Calu3 (cell line): Measurements from ENCODE around the gene PTK6. TPM values are rescaled to one million over a fixed set of nuclear protein-coding genes. Genes with fewer than 3 reads are reported as not detected.

Experiments used
- BruUV-seq: library from RNA; stranded (reverse); fragments of 400-500 nt; replicated peaks from 2 replicates; lab custom pipeline; 2021; lab: Mats Ljungman, UMichigan
- CTCF ChIA-PET: fragments of 300-600 bp; sonication (Branson Sonifier 250); formaldehyde crosslinking; loops from one replicate; lab custom pipeline; 2022; ENCODE audit warnings: antibody characterized with exemption; lab: Charles Lee
- DNase-seq: peaks from one replicate; pipeline ENCODE4 v3.0.0; 2022
- H3K27ac Mint-ChIP-seq: one replicate; pipeline ENCODE4 v1.8.0; 2022; ENCODE audit warnings: mixed read lengths; ENCODE audit not compliant: unreplicated experiment
- H3K27me3 Mint-ChIP-seq: one replicate; pipeline ENCODE4 v1.8.0; 2022; ENCODE audit warnings: mixed read lengths; ENCODE audit not compliant: unreplicated experiment
- H3K36me3 Mint-ChIP-seq: one replicate; pipeline ENCODE4 v1.8.0; 2022; ENCODE audit warnings: mild to moderate bottlenecking, moderate library complexity, mixed read lengths; ENCODE audit not compliant: insufficient read depth, unreplicated experiment
- H3K4me1 Mint-ChIP-seq: one replicate; pipeline ENCODE4 v1.8.0; 2022; ENCODE audit warnings: mild to moderate bottlenecking, low read depth, mixed read lengths; ENCODE audit not compliant: unreplicated experiment
- H3K4me3 Mint-ChIP-seq: one replicate; pipeline ENCODE4 v1.8.0; 2022; ENCODE audit warnings: mild to moderate bottlenecking, low read depth, moderate library complexity, mixed read lengths; ENCODE audit not compliant: unreplicated experiment
- H3K9me3 Mint-ChIP-seq: one replicate; pipeline ENCODE4 v1.8.0; 2022; ENCODE audit warnings: low read depth, mixed read lengths; ENCODE audit not compliant: unreplicated experiment
- intact Hi-C: fragments of 100-400 bp; cut with micrococcal nuclease; formaldehyde crosslinking; loops from one replicate; pipeline ENCODE4 v1.10.0; 2022; ENCODE audit not compliant: unreplicated experiment
- total RNA-seq: library from RNA; stranded (reverse); gene quantifications from 2 replicates; pipeline ENCODE4 v1.2.3, GENCODE V29; 2022
- TF ChIP-seq, protein P1 (sequence below): fragments of 200-600 bp; IDR thresholded peaks from one replicate; pipeline ENCODE4 v1.8.0; 2022; ENCODE audit warnings: antibody characterized with exemption; ENCODE audit not compliant: unreplicated experiment

PTK6 gene
- total RNA-seq, 1 experiment from 2014 or later = 15.9 TPM

DNA sequence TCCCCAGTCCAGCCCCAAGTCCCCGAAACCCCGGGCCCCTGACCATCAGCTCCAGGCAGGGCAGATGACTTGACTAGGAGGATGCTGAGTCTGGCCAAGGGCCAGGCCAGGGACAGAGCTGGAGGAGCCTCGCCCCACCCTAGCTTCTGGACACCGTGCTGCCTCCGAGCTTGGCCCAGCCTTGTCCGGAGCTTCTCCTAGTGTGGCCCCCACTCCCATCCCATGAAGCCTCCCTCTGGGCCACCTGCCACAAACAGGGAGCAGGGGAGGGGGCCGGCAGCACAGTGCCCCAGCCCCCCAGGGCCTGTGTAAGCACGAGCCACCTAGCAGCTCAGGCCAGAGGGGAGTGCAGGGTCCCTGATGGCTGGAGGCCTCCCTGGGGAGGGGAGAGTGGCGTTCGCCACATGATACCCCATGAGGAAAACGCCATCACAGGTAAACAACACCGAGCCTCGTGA lies 43.6 kb downstream of the PTK6 start:
- no peak overlapping the region for H3K4me3 Mint-ChIP-seq
- H3K4me1 Mint-ChIP-seq = no peaks in the 10 kb centered on the region
- no TSS peak for BruUV-seq
- intact Hi-C loops = no loop called here
- CTCF ChIA-PET = interaction anchor here (0.6 to 0.7 kb wide), 2 partner anchors 12 to 15 kb away, joined by 3 to 5 read pairs; no protein-coding TSS in a partner anchor
- H3K27me3 Mint-ChIP-seq = no peaks in the 10 kb centered on the region
- H3K27ac Mint-ChIP-seq = no peak overlapping the region
- no peak for DNase-seq
- peaks cover 7% of the 10 kb centered on the region for H3K9me3 Mint-ChIP-seq
- H3K36me3 Mint-ChIP-seq = peaks cover 77% of the 10 kb centered on the region
- TF ChIP-seq, protein P1, sequence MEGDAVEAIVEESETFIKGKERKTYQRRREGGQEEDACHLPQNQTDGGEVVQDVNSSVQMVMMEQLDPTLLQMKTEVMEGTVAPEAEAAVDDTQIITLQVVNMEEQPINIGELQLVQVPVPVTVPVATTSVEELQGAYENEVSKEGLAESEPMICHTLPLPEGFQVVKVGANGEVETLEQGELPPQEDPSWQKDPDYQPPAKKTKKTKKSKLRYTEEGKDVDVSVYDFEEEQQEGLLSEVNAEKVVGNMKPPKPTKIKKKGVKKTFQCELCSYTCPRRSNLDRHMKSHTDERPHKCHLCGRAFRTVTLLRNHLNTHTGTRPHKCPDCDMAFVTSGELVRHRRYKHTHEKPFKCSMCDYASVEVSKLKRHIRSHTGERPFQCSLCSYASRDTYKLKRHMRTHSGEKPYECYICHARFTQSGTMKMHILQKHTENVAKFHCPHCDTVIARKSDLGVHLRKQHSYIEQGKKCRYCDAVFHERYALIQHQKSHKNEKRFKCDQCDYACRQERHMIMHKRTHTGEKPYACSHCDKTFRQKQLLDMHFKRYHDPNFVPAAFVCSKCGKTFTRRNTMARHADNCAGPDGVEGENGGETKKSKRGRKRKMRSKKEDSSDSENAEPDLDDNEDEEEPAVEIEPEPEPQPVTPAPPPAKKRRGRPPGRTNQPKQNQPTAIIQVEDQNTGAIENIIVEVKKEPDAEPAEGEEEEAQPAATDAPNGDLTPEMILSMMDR = no peak

DNA sequence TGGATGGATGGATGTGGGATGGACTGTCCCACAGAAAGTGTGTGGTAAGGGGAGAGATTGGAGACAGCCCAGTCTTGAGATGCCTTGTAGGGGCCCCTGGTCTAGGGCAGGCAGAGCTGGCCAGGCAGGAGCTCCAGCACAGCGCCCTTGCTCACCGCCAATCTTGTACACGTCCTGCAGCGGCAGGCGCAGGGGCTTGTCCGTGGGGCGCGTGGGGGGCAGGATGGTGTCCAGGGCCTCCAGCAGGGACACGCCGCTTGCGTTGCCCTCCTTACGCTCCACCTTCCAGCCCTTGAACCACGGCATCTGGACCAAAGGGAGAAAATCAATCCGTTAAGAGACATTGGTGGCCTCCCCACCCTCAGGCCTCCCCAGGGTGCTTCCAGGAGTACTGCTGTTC lies 44.2 kb downstream of the PTK6 start:
- intact Hi-C loops = no loop called here
- Mint-ChIP-seq H3K4me1 (no peaks in the 10 kb centered on the region), H3K4me3 (no peak overlapping the region), H3K9me3 (peaks cover 7% of the 10 kb centered on the region), H3K27ac (no peak overlapping the region), H3K27me3 (no peaks in the 10 kb centered on the region), H3K36me3 (peaks cover 73% of the 10 kb centered on the region)
- TF ChIP-seq, protein P1 = no peak
- no peak for DNase-seq
- BruUV-seq = no TSS peak
- CTCF ChIA-PET = interaction anchor here (0.5 to 0.6 kb wide), 3 partner anchors 9 to 131 kb away, joined by 3 to 5 read pairs (median 5); no protein-coding TSS in a partner anchor

GRCh38 chr20:63492518-63492917 lies 44.7 kb downstream of the PTK6 start:
- no TSS peak for BruUV-seq
- TF ChIP-seq, protein P1 = no peak
- DNase-seq = no peak
- H3K4me3 Mint-ChIP-seq = no peak overlapping the region
- H3K27ac Mint-ChIP-seq = no peak overlapping the region
- H3K36me3 Mint-ChIP-seq = peaks cover 70% of the 10 kb centered on the region
- CTCF ChIA-PET = interaction anchor here (0.5 to 0.6 kb wide), 2 partner anchors 9 to 130 kb away, joined by 3 to 5 read pairs; no protein-coding TSS in a partner anchor
- H3K4me1 Mint-ChIP-seq = no peaks in the 10 kb centered on the region
- intact Hi-C loops = no loop called here
- H3K27me3 Mint-ChIP-seq = no peaks in the 10 kb centered on the region
- peaks cover 7% of the 10 kb centered on the region for H3K9me3 Mint-ChIP-seq

DNA sequence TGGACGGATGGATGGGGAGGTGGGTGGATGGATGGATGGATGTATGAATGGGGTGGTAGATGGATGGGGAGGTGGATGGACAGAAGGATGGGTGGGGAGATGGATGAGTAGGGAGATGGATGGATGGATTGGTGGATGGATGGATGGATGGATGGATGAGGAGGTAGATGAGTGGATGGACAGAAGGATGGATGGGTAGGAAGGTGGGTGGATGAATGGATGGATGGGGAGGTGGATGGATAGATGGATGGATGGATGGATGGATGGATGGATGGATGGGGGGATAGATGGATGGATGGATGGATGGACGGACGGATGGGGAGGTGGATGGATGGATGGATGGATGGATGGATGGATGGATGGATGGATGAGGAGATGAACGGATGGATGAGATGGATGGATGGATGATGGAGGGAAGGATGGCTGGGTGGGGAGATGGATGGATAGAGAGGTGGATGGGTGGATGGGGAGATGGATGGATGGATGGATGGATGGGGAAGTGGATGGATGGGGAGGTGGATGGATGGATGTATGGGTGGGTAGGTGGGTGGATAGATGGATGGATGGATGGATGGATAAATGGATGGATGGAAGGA lies 45.4 kb downstream of the PTK6 start:
- DNase-seq = no peak
- no TSS peak for BruUV-seq
- TF ChIP-seq, protein P1 = no peak

More for the DNA sequence above, 45.4 kb downstream of the PTK6 start:
- no peak overlapping the region for H3K4me3 Mint-ChIP-seq
- no peaks in the 10 kb centered on the region for H3K27me3 Mint-ChIP-seq
- H3K9me3 Mint-ChIP-seq = peaks cover 7% of the 10 kb centered on the region
- CTCF ChIA-PET = no interaction called here
- H3K36me3 Mint-ChIP-seq = peaks cover 70% of the 10 kb centered on the region
- intact Hi-C loops = no loop called here
- H3K4me1 Mint-ChIP-seq = no peaks in the 10 kb centered on the region
- no peak overlapping the region for H3K27ac Mint-ChIP-seq
